IMR-90 (cell line): ENCODE measurements around the gene THAP9. TPM values are rescaled to one million over a fixed set of nuclear protein-coding genes. Genes with fewer than 3 reads are reported as not detected.

ENCODE experiments used
- ATAC-seq: fragments of 200-7000 bp; cut with Tn5 transposase; 2 replicates; pipeline ENCODE4 v1.9.1; 2020; ENCODE audit warnings: low read depth, mild to moderate bottlenecking, moderate library complexity
- BruUV-seq: library from RNA; stranded (reverse); fragments of 400-500 nt; replicated peaks from 2 replicates; lab custom pipeline; 2021; lab: Mats Ljungman, UMichigan
- CTCF ChIA-PET: fragments of 300-600 bp; formaldehyde crosslinking; extraction: SDS; loops from one replicate; lab custom pipeline; 2021; ENCODE audit warnings: antibody characterized with exemption; lab: Yijun Ruan, JAX
- POLR2A ChIA-PET: fragments of 300-600 bp; sonication (Branson Sonifier 250); formaldehyde crosslinking; loops from one replicate; lab custom pipeline; 2022; ENCODE audit warnings: antibody characterized with exemption; ENCODE audit not compliant: unreplicated experiment; lab: Charles Lee
- DNase-seq: peaks from one replicate; pipeline ENCODE4 v3.0.0; 2013
- H2AFZ ChIP-seq: replicated peaks from 2 replicates; pipeline ENCODE3; 2013; ENCODE audit warnings: low read length, mild to moderate bottlenecking; ENCODE audit not compliant: poor library complexity
- H2AK5ac ChIP-seq: 2 replicates; pipeline ENCODE4 v1.6.1; 2013; ENCODE audit warnings: low read depth, low read length, inconsistent platforms
- H2AK9ac ChIP-seq: replicated peaks from 2 replicates; pipeline ENCODE3; 2013; ENCODE audit warnings: mild to moderate bottlenecking, low read depth, low read length, moderate library complexity; ENCODE audit not compliant: poor library complexity
- H2BK120ac ChIP-seq: 2 replicates; pipeline ENCODE4 v1.6.1; 2013; ENCODE audit warnings: low read depth, low read length, inconsistent platforms
- H2BK15ac ChIP-seq: 3 replicates; pipeline ENCODE4 v1.6.1; 2013; ENCODE audit warnings: low read depth, low read length, inconsistent platforms
- H2BK20ac ChIP-seq: 2 replicates; pipeline ENCODE4 v1.6.1; 2013; ENCODE audit warnings: low read depth, mild to moderate bottlenecking, inconsistent platforms, low read length, moderate library complexity
- H2BK5ac ChIP-seq: 2 replicates; pipeline ENCODE4 v1.6.1; 2013; ENCODE audit warnings: mild to moderate bottlenecking, low read depth, low read length, inconsistent platforms; ENCODE audit not compliant: poor library complexity, severe bottlenecking
- H3K14ac ChIP-seq: replicated peaks from 2 replicates; pipeline ENCODE4 v1.6.1; 2013; ENCODE audit warnings: low read depth, low read length, inconsistent platforms
- H3K18ac ChIP-seq: 2 replicates; pipeline ENCODE4 v1.6.1; 2013; ENCODE audit warnings: low read depth, low read length, control low read depth
- H3K23ac ChIP-seq: 2 replicates; pipeline ENCODE4 v1.6.1; 2013; ENCODE audit warnings: low read depth, low read length, inconsistent platforms
- H3K27ac ChIP-seq: 2 replicates; pipeline ENCODE4 v1.5.1; 2013; ENCODE audit warnings: mild to moderate bottlenecking, control low read depth, low read length; ENCODE audit not compliant: insufficient read depth
- H3K27me3 ChIP-seq: 2 replicates; pipeline ENCODE4 v1.6.1; 2013; ENCODE audit warnings: low read length; ENCODE audit not compliant: control insufficient read depth, insufficient read depth
- H3K36me3 ChIP-seq: 2 replicates; pipeline ENCODE4 v1.6.1; 2013; ENCODE audit warnings: low read length, mixed read lengths; ENCODE audit not compliant: control insufficient read depth, insufficient read depth
- H3K4ac ChIP-seq: 2 replicates; pipeline ENCODE4 v1.6.1; 2013; ENCODE audit warnings: low read depth, low read length, inconsistent platforms
- H3K4me1 ChIP-seq: 2 replicates; pipeline ENCODE4 v1.6.1; 2013; ENCODE audit warnings: low read length, mixed read lengths; ENCODE audit not compliant: control insufficient read depth, insufficient read depth
- H3K4me2 ChIP-seq: 2 replicates; pipeline ENCODE4 v1.6.1; 2013; ENCODE audit warnings: low read depth, mild to moderate bottlenecking, control low read depth, low read length, moderate library complexity
- H3K4me3 ChIP-seq: 2 replicates; pipeline ENCODE4 v1.5.1; 2013; ENCODE audit warnings: low read depth, mild to moderate bottlenecking, control low read depth, low read length, moderate library complexity; ENCODE audit not compliant: insufficient read depth
- H3K56ac ChIP-seq: 2 replicates; pipeline ENCODE4 v1.6.1; 2013; ENCODE audit warnings: low read length, inconsistent platforms; ENCODE audit not compliant: insufficient read depth; ENCODE audit errors: extremely low read depth
- H3K79me1 ChIP-seq, 2 experiments: 2 replicates each; pipeline ENCODE4 v1.6.1; 2013; ENCODE audit warnings: low read length in 2 of 2, inconsistent platforms in 1 of 2, low read depth in 1 of 2
- H3K9ac ChIP-seq: 2 replicates; pipeline ENCODE4 v1.6.1; 2013; ENCODE audit warnings: low read depth, low read length, control low read depth
- H3K9me1 ChIP-seq: 2 replicates; pipeline ENCODE4 v1.6.1; 2013; ENCODE audit warnings: low read length, inconsistent platforms; ENCODE audit not compliant: insufficient read depth
- H3K9me3 ChIP-seq: 2 replicates; pipeline ENCODE4 v1.6.1; 2013; ENCODE audit warnings: low read length; ENCODE audit not compliant: control insufficient read depth, insufficient read depth
- H4K20me1 ChIP-seq: 2 replicates; pipeline ENCODE4 v1.6.1; 2013; ENCODE audit warnings: low read length, inconsistent platforms; ENCODE audit not compliant: insufficient read depth
- H4K5ac ChIP-seq: 2 replicates; pipeline ENCODE4 v1.6.1; 2013; ENCODE audit warnings: mild to moderate bottlenecking, low read depth, low read length, control low read depth
- H4K8ac ChIP-seq, 2 experiments: 2 replicates each; pipeline ENCODE4 v1.6.1; 2013; ENCODE audit warnings: low read depth in 2 of 2, low read length in 2 of 2, control low read depth in 1 of 2, inconsistent platforms in 1 of 2
- H4K91ac ChIP-seq: 2 replicates; pipeline ENCODE4 v1.6.1; 2013; ENCODE audit warnings: low read depth, low read length, inconsistent platforms; ENCODE audit not compliant: insufficient read depth
- BHLHE40 ChIP-seq: fragments of 150-350 bp; IDR thresholded peaks from 2 replicates; pipeline ENCODE4 v1.6.1; 2016; ENCODE audit warnings: mild to moderate bottlenecking, low read depth, low read length
- CEBPB ChIP-seq: IDR thresholded peaks from 2 replicates; pipeline ENCODE4 v1.6.1; 2012; ENCODE audit warnings: low read depth, low read length, improper control_type of control experiment
- CHD1 ChIP-seq: IDR thresholded peaks from 2 replicates; pipeline ENCODE4 v1.6.1; 2012; ENCODE audit warnings: low read depth, low read length, improper control_type of control experiment
- FOS ChIP-seq: fragments of 150-350 bp; IDR thresholded peaks from 2 replicates; pipeline ENCODE4 v1.6.1; 2016; ENCODE audit warnings: low read depth, low read length
- MAFK ChIP-seq: IDR thresholded peaks from 2 replicates; pipeline ENCODE4 v1.6.1; 2012; ENCODE audit warnings: low read depth, low read length, improper control_type of control experiment
- MAZ ChIP-seq: IDR thresholded peaks from 2 replicates; pipeline ENCODE4 v1.6.1; 2012; ENCODE audit warnings: low read depth, mild to moderate bottlenecking, low read length, improper control_type of control experiment, moderate library complexity, borderline replicate concordance
- POLR2A ChIP-seq: IDR thresholded peaks from 2 replicates; pipeline ENCODE4 v1.6.1; 2012; ENCODE audit warnings: mild to moderate bottlenecking, low read depth, low read length
- RAD21 ChIP-seq: IDR thresholded peaks from 2 replicates; pipeline ENCODE4 v1.6.1; 2012; ENCODE audit warnings: low read length, improper control_type of control experiment
- RCOR1 ChIP-seq: IDR thresholded peaks from 2 replicates; pipeline ENCODE4 v1.6.1; 2012; ENCODE audit warnings: mild to moderate bottlenecking, low read length, improper control_type of control experiment; ENCODE audit not compliant: insufficient replicate concordance
- RFX5 ChIP-seq: IDR thresholded peaks from 2 replicates; pipeline ENCODE4 v1.8.0; 2012; ENCODE audit warnings: low read depth, mild to moderate bottlenecking, low read length, moderate library complexity
- SMC3 ChIP-seq: fragments of 150-350 bp; IDR thresholded peaks from 2 replicates; pipeline ENCODE4 v1.6.1; 2016; ENCODE audit warnings: low read depth, mild to moderate bottlenecking, antibody characterized with exemption, low read length, moderate library complexity
- dilution Hi-C: fragments of 300-500 bp; cut with HindIII; formaldehyde crosslinking; loops from one replicate; pipeline ENCODE4 v1.14.3; 2018; ENCODE audit warnings: low sequenced_read_pairs; ENCODE audit not compliant: unreplicated experiment
- in situ Hi-C: fragments of 300-500 bp; cut with MboI; formaldehyde crosslinking; loops from 3 replicates; pipeline ENCODE4 v1.14.3; 2019; ENCODE audit warnings: low sequenced_read_pairs, inconsistent platforms, mixed read lengths
- intact Hi-C: fragments of 100-400 bp; cut with micrococcal nuclease; formaldehyde crosslinking; loops from 2 replicates; pipeline ENCODE4 v1.10.0; 2022
- polyA plus RNA-seq, 3 experiments: library from polyadenylated mRNA; depleted of rRNA; stranded (reverse); fragments of >200 nt; gene quantifications; 2 replicates each; pipeline ENCODE4 v1.2.3, GENCODE V29; 2012; ENCODE audit warnings: low replicate concordance in 1 of 3
- total RNA-seq: library from RNA; depleted of rRNA; stranded (reverse); fragments of >200 nt; gene quantifications from 2 replicates; pipeline ENCODE4 v1.2.3, GENCODE V29; 2012
- TF ChIP-seq, protein P1 (sequence below): conservative IDR thresholded peaks from 2 replicates; pipeline ENCODE4 v1.5.1; 2012; ENCODE audit warnings: mild to moderate bottlenecking, low read depth, low read length, improper control_type of control experiment

Gene THAP9
- total and polyA plus RNA-seq, 2 of the 4 experiments (the other 2 are of a cell fraction): 0.86 to 2.9 TPM

DNA sequence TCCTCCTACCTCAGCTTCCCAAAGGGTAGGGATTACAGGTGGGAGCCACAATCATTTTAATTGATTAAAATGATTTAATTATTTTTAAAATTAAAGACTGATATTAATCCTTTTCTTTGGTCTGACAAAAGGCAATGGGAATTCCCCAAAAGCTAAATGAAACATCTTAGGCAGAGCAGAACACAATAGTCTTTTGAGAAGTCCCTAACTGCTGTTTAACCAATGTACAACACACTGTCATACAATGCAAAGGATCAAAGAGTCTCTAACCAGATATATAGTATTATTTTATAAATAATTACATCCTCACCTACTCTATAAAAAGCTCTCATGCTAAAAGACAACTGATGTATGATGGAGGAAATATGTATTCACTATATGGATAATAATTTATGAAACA, 47.0 kb downstream of the THAP9 start:
- Histone ChIP-seq H3K56ac (no peak overlapping the region), H3K4me2 (no peak overlapping the region), H3K4me1 (no peaks in the 10 kb centered on the region), H3K9me1 (no peaks in the 10 kb centered on the region), H3K4me3 (no peak overlapping the region), H2BK15ac (no peak overlapping the region), H3K27ac (no peak overlapping the region), H4K8ac (no peak overlapping the region), H4K20me1 (no peaks in the 10 kb centered on the region), H3K36me3 (peaks cover 6% of the 10 kb centered on the region), H2AK5ac (no peak overlapping the region), H2BK120ac (no peak overlapping the region), H4K91ac (no peak overlapping the region), H2BK5ac (no peak overlapping the region), H3K79me1 (peaks cover 5 to 11% of the 10 kb centered on the region in 2 experiments; a peak in 2 of 4 replicates), H3K18ac (no peak overlapping the region), H3K9me3 (no peaks in the 10 kb centered on the region), H3K23ac (no peak overlapping the region), H3K9ac (no peak overlapping the region), H2AFZ (no peak overlapping the region), H2BK20ac (no peak overlapping the region), H3K4ac (no peak overlapping the region; the same call in 1 of the 2 replicates), H4K5ac (no peak overlapping the region), H3K14ac (no peak overlapping the region), H3K27me3 (no peaks in the 10 kb centered on the region), H2AK9ac (no peak overlapping the region)
- no TSS peak for BruUV-seq
- ChIA-PET POLR2A (no interaction called here), CTCF (interaction anchor here (0.6 kb wide), 1 partner anchor 13 kb away, joined by 3 read pairs; no protein-coding TSS in a partner anchor)
- dilution Hi-C loops (no loop called here), in situ Hi-C loops (no loop called here), intact Hi-C loops (no loop called here)
- DNase-seq: no peak
- ATAC-seq: no peak
- TF ChIP-seq BHLHE40 (no peak), CHD1 (no peak), POLR2A (no peak), RFX5 (no peak), RCOR1 (no peak), SMC3 (no peak), MAZ (no peak), CEBPB (no peak), MAFK (no peak), FOS (no peak), RAD21 (no peak)
- TF ChIP-seq, protein P1, sequence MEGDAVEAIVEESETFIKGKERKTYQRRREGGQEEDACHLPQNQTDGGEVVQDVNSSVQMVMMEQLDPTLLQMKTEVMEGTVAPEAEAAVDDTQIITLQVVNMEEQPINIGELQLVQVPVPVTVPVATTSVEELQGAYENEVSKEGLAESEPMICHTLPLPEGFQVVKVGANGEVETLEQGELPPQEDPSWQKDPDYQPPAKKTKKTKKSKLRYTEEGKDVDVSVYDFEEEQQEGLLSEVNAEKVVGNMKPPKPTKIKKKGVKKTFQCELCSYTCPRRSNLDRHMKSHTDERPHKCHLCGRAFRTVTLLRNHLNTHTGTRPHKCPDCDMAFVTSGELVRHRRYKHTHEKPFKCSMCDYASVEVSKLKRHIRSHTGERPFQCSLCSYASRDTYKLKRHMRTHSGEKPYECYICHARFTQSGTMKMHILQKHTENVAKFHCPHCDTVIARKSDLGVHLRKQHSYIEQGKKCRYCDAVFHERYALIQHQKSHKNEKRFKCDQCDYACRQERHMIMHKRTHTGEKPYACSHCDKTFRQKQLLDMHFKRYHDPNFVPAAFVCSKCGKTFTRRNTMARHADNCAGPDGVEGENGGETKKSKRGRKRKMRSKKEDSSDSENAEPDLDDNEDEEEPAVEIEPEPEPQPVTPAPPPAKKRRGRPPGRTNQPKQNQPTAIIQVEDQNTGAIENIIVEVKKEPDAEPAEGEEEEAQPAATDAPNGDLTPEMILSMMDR: no peak
